GM12878 (cell line): Measurements from ENCODE around the gene MS4A7. TPM values are rescaled to one million over a fixed set of nuclear protein-coding genes. Genes with fewer than 3 reads are reported as not detected.

Source experiments
- ATF2 ChIP-seq: IDR thresholded peaks from 2 replicates; pipeline ENCODE4 v1.6.1; 2012; ENCODE audit warnings: low read length, inconsistent platforms
- CEBPB ChIP-seq, 2 experiments: fragments of 150-350 bp in 1 of 2; IDR thresholded peaks; 2 replicates each; pipeline ENCODE4 v1.6.1; 2012 to 2014; ENCODE audit warnings: low read depth in 2 of 2, low read length in 2 of 2, borderline replicate concordance in 1 of 2, inconsistent platforms in 1 of 2
- ESRRA ChIP-seq: IDR thresholded peaks from 2 replicates; pipeline ENCODE4 v1.6.1; 2012; ENCODE audit warnings: mild to moderate bottlenecking, low read length, improper control_type of control experiment
- GATAD2B ChIP-seq: fragments of 450-650 bp; conservative IDR thresholded peaks from 2 replicates; pipeline ENCODE4 v1.6.1; 2017; ENCODE audit warnings: low read depth, mild to moderate bottlenecking, moderate library complexity
- HDAC6 ChIP-seq: fragments of 200-600 bp; sonication (generic); IDR thresholded peaks from one replicate; pipeline ENCODE4 v1.8.0; 2017; ENCODE audit warnings: antibody characterized with exemption; ENCODE audit not compliant: unreplicated experiment
- HDGF ChIP-seq: fragments of 450-650 bp; IDR thresholded peaks from 2 replicates; pipeline ENCODE4 v1.6.1; 2016; ENCODE audit warnings: antibody characterized with exemption
- IKZF1 ChIP-seq: fragments of 450-650 bp; conservative IDR thresholded peaks from 2 replicates; pipeline ENCODE4 v1.6.1; 2017; ENCODE audit warnings: antibody characterized with exemption, mild to moderate bottlenecking
- IKZF2 ChIP-seq, 2 experiments: fragments of 450-650 bp; IDR thresholded peaks; 2 replicates each; pipeline ENCODE4 v1.6.1; 2017; ENCODE audit warnings: mild to moderate bottlenecking in 2 of 2, moderate library complexity in 2 of 2
- LARP7 ChIP-seq: fragments of 450-650 bp; IDR thresholded peaks from 2 replicates; pipeline ENCODE4 v1.6.1; 2017; ENCODE audit warnings: mild to moderate bottlenecking
- MYC ChIP-seq: IDR thresholded peaks from 2 replicates; pipeline ENCODE4 v1.6.1; 2011; ENCODE audit warnings: mild to moderate bottlenecking, low read length, moderate library complexity, inconsistent platforms; ENCODE audit not compliant: insufficient read depth, insufficient replicate concordance, insufficient read length, severe bottlenecking
- NFXL1 ChIP-seq: fragments of 450-650 bp; IDR thresholded peaks from 2 replicates; pipeline ENCODE4 v1.6.1; 2017; ENCODE audit warnings: antibody characterized with exemption, mild to moderate bottlenecking, borderline replicate concordance
- RAD51 ChIP-seq: fragments of 450-650 bp; IDR thresholded peaks from 2 replicates; pipeline ENCODE4 v1.6.1; 2016; ENCODE audit warnings: moderate library complexity, mild to moderate bottlenecking, inconsistent platforms
- SIN3A ChIP-seq: IDR thresholded peaks from 2 replicates; pipeline ENCODE4 v1.6.1; 2012; ENCODE audit warnings: low read depth, low read length, improper control_type of control experiment
- SIX5 ChIP-seq: IDR thresholded peaks from 2 replicates; pipeline ENCODE4 v1.6.1; 2011; ENCODE audit warnings: mild to moderate bottlenecking, low read depth, low read length, moderate library complexity; ENCODE audit not compliant: severe bottlenecking
- STAT1 ChIP-seq: fragments of 450-650 bp; conservative IDR thresholded peaks from 2 replicates; pipeline ENCODE4 v1.6.1; 2014; ENCODE audit warnings: antibody characterized with exemption, mild to moderate bottlenecking
- ZNF207 ChIP-seq: fragments of 450-650 bp; IDR thresholded peaks from 2 replicates; pipeline ENCODE4 v1.6.1; 2014; ENCODE audit warnings: antibody characterized with exemption, mild to moderate bottlenecking, borderline replicate concordance
- ZNF687 ChIP-seq: fragments of 450-650 bp; IDR thresholded peaks from 2 replicates; pipeline ENCODE4 v1.6.1; 2017; ENCODE audit warnings: mild to moderate bottlenecking, moderate library complexity
- ZSCAN29 ChIP-seq: fragments of 450-650 bp; IDR thresholded peaks from 2 replicates; pipeline ENCODE4 v1.6.1; 2017; ENCODE audit warnings: mild to moderate bottlenecking, moderate library complexity
- polyA plus RNA-seq, 11 experiments: library from polyadenylated mRNA; depleted of rRNA in 4 of 11; unstranded in 6 of 11; stranded (reverse) in 5 of 11; fragments of >200 nt; fragmentation: Nextera tagmentation in 4 of 11; fragmentation: Illumina TruSeq in 1 of 11; extraction: Ambion mirVana in 4 of 11; extraction: Trizol in 1 of 11; gene quantifications; 1 replicate in 1 of 11; 2 replicates in 10 of 11; pipeline versions ENCODE4 v1.2.1 to v1.2.3, GENCODE V29; 2011 to 2016; ENCODE audit warnings: inconsistent platforms in 2 of 11, missing spikeins in 2 of 11, low read depth in 1 of 11
- total RNA-seq, 4 experiments: library from RNA; depleted of rRNA in 3 of 4; stranded (reverse); fragments of >200 nt in 3 of 4; fragmentation: Illumina TruSeq in 1 of 4; extraction: Trizol in 1 of 4; gene quantifications; 2 replicates each; pipeline versions ENCODE4 v1.2.1 to v1.2.3, GENCODE V29; 2013 to 2021

MS4A7 gene
- total and polyA plus RNA-seq, 10 of the 15 experiments (the other 5 are each of a cell fraction or from before 2014, with no cell fraction given) = 1.7 to 17.0 (median 3.7) TPM

DNA sequence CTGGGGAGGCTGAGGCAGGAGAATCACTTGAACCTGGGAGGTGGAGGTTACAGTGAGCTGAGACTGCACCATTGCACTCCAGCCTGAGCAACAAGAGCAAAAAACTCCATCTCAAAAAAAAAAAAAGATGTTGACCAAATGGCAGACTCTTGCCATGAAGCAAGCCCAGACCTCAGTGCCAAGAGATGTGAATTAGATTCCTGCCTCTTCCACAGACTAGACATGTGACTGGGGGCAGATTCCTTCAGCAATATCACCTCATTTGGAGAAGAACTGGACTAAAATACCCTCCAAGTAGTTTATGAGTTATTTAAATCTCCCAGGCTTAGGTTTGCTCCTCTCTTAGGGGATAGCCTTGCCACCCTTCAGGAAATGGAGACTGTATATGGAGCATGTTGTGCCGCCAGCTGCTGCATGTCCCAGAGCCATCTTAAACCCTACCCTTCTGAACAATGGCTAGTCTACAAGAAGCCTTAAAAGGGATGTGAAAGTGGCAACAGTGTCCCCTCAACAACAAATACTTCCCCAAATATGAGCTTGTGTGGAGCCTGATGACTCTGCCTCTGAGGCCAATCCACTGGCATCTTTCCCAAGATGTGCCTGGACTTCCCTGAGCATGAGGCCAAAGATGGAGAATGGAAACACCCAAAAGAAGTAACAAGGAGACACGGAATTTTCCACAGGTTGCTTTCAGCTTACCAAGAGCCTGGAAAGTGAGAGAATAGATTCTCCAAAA is 763 bp upstream of the MS4A7 start (continued):
- TF ChIP-seq ZNF687 (peak; percentile 78), LARP7 (no peak), NFXL1 (no peak), ATF2 (no peak), STAT1 (no peak), RAD51 (no peak), ZNF207 (no peak), MYC (no peak), HDGF (no peak), IKZF1 (peak; percentile 67), ESRRA (no peak), SIX5 (no peak), GATAD2B (0 out of 2 replicates have a peak, but pooled peaks have one; percentile 20), HDAC6 (no peak), IKZF2 (IDR thresholded peaks at IDR 0.05) (peak; percentile 56 to 78; a peak in 3 of 4 replicates), CEBPB (IDR thresholded peaks at IDR 0.05; ENCODE audit: borderline replicate concordance in 1 of 2, low read depth in 2 of 2, low read length in 2 of 2) (no peak), ZSCAN29 (no peak), SIN3A (no peak)
